Caco-2 (cell line): Measurements from ENCODE around the gene TMPRSS3. TPM values are rescaled to one million over a fixed set of nuclear protein-coding genes. Genes with fewer than 3 reads are reported as not detected.

Experiments
- BruUV-seq: library from RNA; stranded (reverse); fragments of 400-500 nt; replicated peaks from 2 replicates; lab custom pipeline; 2021; lab: Mats Ljungman, UMichigan
- CTCF ChIA-PET: fragments of 300-600 bp; sonication (Branson Sonifier 250); formaldehyde crosslinking; loops from one replicate; lab custom pipeline; 2022; ENCODE audit warnings: antibody characterized with exemption; lab: Charles Lee
- POLR2A ChIA-PET: fragments of 300-600 bp; sonication (Branson Sonifier 250); formaldehyde crosslinking; loops from one replicate; lab custom pipeline; 2022; ENCODE audit warnings: antibody characterized with exemption; lab: Charles Lee
- DNase-seq, 2 experiments: peaks; one replicate each; pipeline versions ENCODE4 v3.0.0 to v3.0.0-alpha.2; 2020 to 2022
- H3K27me3 ChIP-seq: replicated peaks from 2 replicates; pipeline ENCODE4 v1.6.0; 2011; ENCODE audit warnings: low read length; ENCODE audit not compliant: control insufficient read depth, insufficient read depth
- H3K36me3 ChIP-seq: 2 replicates; pipeline ENCODE4 v1.5.1; 2011; ENCODE audit warnings: low read length; ENCODE audit not compliant: control insufficient read depth, insufficient read depth
- H3K4me1 ChIP-seq: fragments of 250-450 bp; sonication (Bioruptor Pico); 2 replicates; pipeline ENCODE4 v1.5.1; 2020; ENCODE audit warnings: mild to moderate bottlenecking
- H3K4me3 ChIP-seq: 2 replicates; pipeline ENCODE4 v1.5.1; 2011; ENCODE audit warnings: low read depth, mild to moderate bottlenecking, control low read depth, low read length
- H3K9me3 ChIP-seq: fragments of 250-450 bp; sonication (Bioruptor Pico); 2 replicates; pipeline ENCODE4 v1.5.1; 2020; ENCODE audit warnings: mild to moderate bottlenecking, moderate library complexity
- H3K27ac Mint-ChIP-seq: one replicate; pipeline ENCODE4 v1.8.0; 2022; ENCODE audit warnings: mixed read lengths; ENCODE audit not compliant: unreplicated experiment
- H3K27me3 Mint-ChIP-seq: one replicate; pipeline ENCODE4 v1.8.0; 2022; ENCODE audit warnings: mixed read lengths; ENCODE audit not compliant: insufficient read depth, unreplicated experiment
- H3K36me3 Mint-ChIP-seq: one replicate; pipeline ENCODE4 v1.8.0; 2022; ENCODE audit warnings: mild to moderate bottlenecking, mixed read lengths; ENCODE audit not compliant: insufficient read depth, unreplicated experiment
- H3K4me1 Mint-ChIP-seq: one replicate; pipeline ENCODE4 v1.8.0; 2022; ENCODE audit warnings: low read depth, mixed read lengths; ENCODE audit not compliant: unreplicated experiment
- H3K4me3 Mint-ChIP-seq: one replicate; pipeline ENCODE4 v1.8.0; 2022; ENCODE audit warnings: mild to moderate bottlenecking, moderate library complexity, mixed read lengths; ENCODE audit not compliant: unreplicated experiment
- H3K9me3 Mint-ChIP-seq: one replicate; pipeline ENCODE4 v1.8.0; 2022; ENCODE audit warnings: mixed read lengths; ENCODE audit not compliant: unreplicated experiment
- CTCF ChIP-seq, 2 experiments: fragments of 200-600 bp in 1 of 2; IDR thresholded peaks; 1 replicate in 1 of 2; 2 replicates in 1 of 2; pipeline versions ENCODE4 v1.5.1 to v1.8.0; 2011 to 2022; ENCODE audit warnings: antibody characterized with exemption in 1 of 2, control low read depth in 1 of 2, inconsistent platforms in 1 of 2, low read depth in 1 of 2, low read length in 1 of 2, mild to moderate bottlenecking in 1 of 2, moderate library complexity in 1 of 2; ENCODE audit not compliant: insufficient read depth in 1 of 2, severe bottlenecking in 1 of 2, unreplicated experiment in 1 of 2
- intact Hi-C: fragments of 100-400 bp; cut with micrococcal nuclease; formaldehyde crosslinking; loops from one replicate; pipeline ENCODE4 v1.10.0; 2022; ENCODE audit not compliant: unreplicated experiment
- total RNA-seq: library from RNA; stranded (reverse); gene quantifications from 2 replicates; pipeline ENCODE4 v1.2.3, GENCODE V29; 2022

Gene TMPRSS3
- total RNA-seq, 1 experiment from 2014 or later = not detected

GRCh38 chr21:42377211-42377950, 18.5 kb downstream of the TMPRSS3 start:
- H3K9me3 Mint-ChIP-seq = no peaks in the 10 kb centered on the region
- TF ChIP-seq CTCF (IDR thresholded peaks at IDR 0.05; ENCODE audit: insufficient read depth in 1 of 2, low read depth in 1 of 2, low read length in 1 of 2, severe bottlenecking in 1 of 2, unreplicated experiment in 1 of 2) = no peak
- BruUV-seq = no TSS peak
- Histone ChIP-seq H3K27me3 (no peaks in the 10 kb centered on the region), H3K9me3 (no peaks in the 10 kb centered on the region; the same call in 1 of the 2 replicates), H3K4me1 (no peaks in the 10 kb centered on the region), H3K4me3 (no peak overlapping the region), H3K36me3 (no peaks in the 10 kb centered on the region)
- no peak overlapping the region for H3K27ac Mint-ChIP-seq
- POLR2A ChIA-PET = no interaction called here
- intact Hi-C loops = no loop called here
- no peak overlapping the region for H3K4me3 Mint-ChIP-seq
- CTCF ChIA-PET = interaction anchor here (0.5 to 0.9 kb wide), 2 partner anchors 67 to 328 kb away, joined by 3 to 7 read pairs; no protein-coding TSS in a partner anchor
- H3K4me1 Mint-ChIP-seq = peaks cover 10% of the 10 kb centered on the region
- no peak for DNase-seq
- H3K36me3 Mint-ChIP-seq = no peaks in the 10 kb centered on the region
- H3K27me3 Mint-ChIP-seq = no peaks in the 10 kb centered on the region

GRCh38 chr21:42376338-42376982, 19.4 kb downstream of the TMPRSS3 start:
- intact Hi-C loops = no loop called here
- H3K4me3 Mint-ChIP-seq = no peak overlapping the region
- no peaks in the 10 kb centered on the region for H3K36me3 ChIP-seq
- no peak overlapping the region for H3K4me3 ChIP-seq
- BruUV-seq = no TSS peak
- no peaks in the 10 kb centered on the region for H3K27me3 ChIP-seq
- no peaks in the 10 kb centered on the region for H3K27me3 Mint-ChIP-seq
- no peak for DNase-seq
- H3K4me1 Mint-ChIP-seq = peaks cover 14% of the 10 kb centered on the region
- ChIA-PET CTCF (no interaction called here), POLR2A (no interaction called here)
- no peak overlapping the region for H3K27ac Mint-ChIP-seq
- no peak for TF ChIP-seq CTCF (IDR thresholded peaks at IDR 0.05; ENCODE audit: insufficient read depth in 1 of 2, low read depth in 1 of 2, low read length in 1 of 2, severe bottlenecking in 1 of 2, unreplicated experiment in 1 of 2)
- no peaks in the 10 kb centered on the region for H3K9me3 Mint-ChIP-seq
- H3K9me3 ChIP-seq = no peaks in the 10 kb centered on the region
- H3K36me3 Mint-ChIP-seq = peaks cover 2% of the 10 kb centered on the region
- H3K4me1 ChIP-seq = no peaks in the 10 kb centered on the region

GRCh38 chr21:42375966-42376337, 19.9 kb downstream of the TMPRSS3 start:
- H3K27me3 Mint-ChIP-seq = no peaks in the 10 kb centered on the region
- CTCF ChIA-PET = no interaction called here
- no peak for TF ChIP-seq CTCF (IDR thresholded peaks at IDR 0.05; ENCODE audit: insufficient read depth in 1 of 2, low read depth in 1 of 2, low read length in 1 of 2, severe bottlenecking in 1 of 2, unreplicated experiment in 1 of 2)
- no peaks in the 10 kb centered on the region for H3K27me3 ChIP-seq
- H3K27ac Mint-ChIP-seq = no peak overlapping the region
- H3K36me3 ChIP-seq = no peaks in the 10 kb centered on the region
- H3K4me1 Mint-ChIP-seq = peaks cover 19% of the 10 kb centered on the region
- no peaks in the 10 kb centered on the region for H3K4me1 ChIP-seq
- intact Hi-C loops = no loop called here
- peaks cover 6% of the 10 kb centered on the region for H3K36me3 Mint-ChIP-seq
- no peak overlapping the region for H3K4me3 Mint-ChIP-seq
- no peaks in the 10 kb centered on the region for H3K9me3 ChIP-seq
- BruUV-seq = no TSS peak
- POLR2A ChIA-PET = no interaction called here
- no peak overlapping the region for H3K4me3 ChIP-seq
- DNase-seq = no peak
- no peaks in the 10 kb centered on the region for H3K9me3 Mint-ChIP-seq
